Measurements from ENCODE around the gene KDM3A. TPM values are rescaled to one million over a fixed set of nuclear protein-coding genes. Genes with fewer than 3 reads are reported as not detected.

The KDM3A gene
- total RNA-seq, 4 donors from 2014 or later = 42.9 to 153 (median 64.9) TPM

- Histone ChIP-seq H3K4me1 (peaks cover 24% of the 10 kb centered on the region), H3K27ac (no peak overlapping the region), H3K36me3 (peaks cover 57% of the 10 kb centered on the region), H3K4me3 (no peak overlapping the region), H3K9me3 (no peaks in the 10 kb centered on the region), H3K27me3 (no peaks in the 10 kb centered on the region)
- WGBS = 94% methylated on average over 7 of the region's 7 CpGs
- no peak for DNase-seq (ENCODE audit: low spot score in 2 of 2)
- TF ChIP-seq POLR2A (IDR thresholded peaks at IDR 0.05) = no peak
- TF ChIP-seq POLR2AphosphoS5 (IDR thresholded peaks at IDR 0.05) = no peak
- TF ChIP-seq CTCF (IDR thresholded peaks at IDR 0.05) = no peak
- no peak for TF ChIP-seq EP300 (IDR thresholded peaks at IDR 0.05)
Observed at GRCh38 chr2:86507600-86507999, 66.4 kb downstream of the KDM3A start.

- peaks cover 42% of the 10 kb centered on the region for H3K36me3 ChIP-seq
Observed at GRCh38 chr2:86510436-86510933, 69.3 kb downstream of the KDM3A start.

GRCh38 chr2:86512034-86512433 lies 70.9 kb downstream of the KDM3A start:
- Histone ChIP-seq H3K36me3 (peaks cover 38% of the 10 kb centered on the region), H3K27me3 (no peaks in the 10 kb centered on the region), H3K27ac (peak overlapping the region; percentile 14), H3K4me3 (no peak overlapping the region), H3K4me1 (peaks cover 24% of the 10 kb centered on the region), H3K9me3 (no peaks in the 10 kb centered on the region)
- no peak for DNase-seq (ENCODE audit: low spot score in 2 of 2)
- TF ChIP-seq POLR2A (IDR thresholded peaks at IDR 0.05) = no peak
- TF ChIP-seq CTCF (IDR thresholded peaks at IDR 0.05) = no peak
- TF ChIP-seq POLR2AphosphoS5 (IDR thresholded peaks at IDR 0.05) = no peak
- no peak for TF ChIP-seq EP300 (IDR thresholded peaks at IDR 0.05)
- 56% methylated on average over 4 of the region's 4 CpGs for WGBS

More at GRCh38 chr2:86510436-86510933, 69.3 kb downstream of the KDM3A start:
- H3K4me1 ChIP-seq = peaks cover 24% of the 10 kb centered on the region
- WGBS = 91% methylated on average over 4 of the region's 4 CpGs
- TF ChIP-seq CTCF (IDR thresholded peaks at IDR 0.05) = no peak
- no peaks in the 10 kb centered on the region for H3K27me3 ChIP-seq
- H3K9me3 ChIP-seq = no peaks in the 10 kb centered on the region
- H3K27ac ChIP-seq = peak overlapping the region; percentile 46
- no peak overlapping the region for H3K4me3 ChIP-seq
- no peak for DNase-seq (ENCODE audit: low spot score in 2 of 2)

GRCh38 chr2:86512892-86513291 lies 71.7 kb downstream of the KDM3A start:
- Histone ChIP-seq H3K36me3 (peaks cover 29% of the 10 kb centered on the region), H3K4me1 (peaks cover 24% of the 10 kb centered on the region), H3K9me3 (no peaks in the 10 kb centered on the region), H3K4me3 (no peak overlapping the region), H3K27me3 (no peaks in the 10 kb centered on the region), H3K27ac (no peak overlapping the region)
- no peak for TF ChIP-seq POLR2AphosphoS5 (IDR thresholded peaks at IDR 0.05)
- no peak for TF ChIP-seq CTCF (IDR thresholded peaks at IDR 0.05)
- TF ChIP-seq EP300 (IDR thresholded peaks at IDR 0.05) = no peak
- TF ChIP-seq POLR2A (IDR thresholded peaks at IDR 0.05) = no peak
- WGBS = 72% methylated on average over 2 of the region's 2 CpGs
- no peak for DNase-seq (ENCODE audit: low spot score in 2 of 2)

- Histone ChIP-seq H3K9me3 (no peaks in the 10 kb centered on the region), H3K4me1 (peaks cover 24% of the 10 kb centered on the region), H3K27me3 (no peaks in the 10 kb centered on the region), H3K27ac (no peak overlapping the region), H3K4me3 (no peak overlapping the region), H3K36me3 (peaks cover 17% of the 10 kb centered on the region)
- DNase-seq (ENCODE audit: low spot score in 2 of 2) = no peak
- TF ChIP-seq POLR2AphosphoS5 (IDR thresholded peaks at IDR 0.05) (no peak), EP300 (IDR thresholded peaks at IDR 0.05) (no peak), POLR2A (IDR thresholded peaks at IDR 0.05) (no peak), CTCF (IDR thresholded peaks at IDR 0.05) (no peak)
- 94% methylated on average over 5 of the region's 5 CpGs for WGBS
Observed at GRCh38 chr2:86513948-86514660, 72.9 kb downstream of the KDM3A start.

Measured in suprapubic skin (tissue), 4 donors.